K562 (cell line): ENCODE measurements around the gene SNRPB. TPM values are rescaled to one million over a fixed set of nuclear protein-coding genes. Genes with fewer than 3 reads are reported as not detected.

Experiments
- ARID4B ChIP-seq: sonication (generic); formaldehyde crosslinking; IDR thresholded peaks from 2 replicates; pipeline ENCODE4 v1.8.0; 2022; ENCODE audit warnings: mild to moderate bottlenecking, missing genetic modification reagents
- CTCFL ChIP-seq: IDR thresholded peaks from 2 replicates; pipeline ENCODE4 v1.6.1; 2011; ENCODE audit warnings: borderline replicate concordance, low read depth, mild to moderate bottlenecking, moderate library complexity, low read length; ENCODE audit not compliant: insufficient read depth, poor library complexity, severe bottlenecking
- DIDO1 ChIP-seq: fragments of 450-650 bp; IDR thresholded peaks from 2 replicates; pipeline ENCODE4 v1.6.1; 2016; ENCODE audit warnings: low read depth, missing biosample characterization, missing genetic modification characterization
- ID3 ChIP-seq, 2 experiments: fragments of 250-450 bp in 1 of 2; fragments of 450-650 bp in 1 of 2; sonication (Bioruptor Pico) in 1 of 2; IDR thresholded peaks; 2 replicates each; pipeline versions ENCODE4 v1.6.1 to v1.8.0; 2016 to 2021; ENCODE audit warnings: mild to moderate bottlenecking in 2 of 2, moderate library complexity in 2 of 2, missing compliant biosample characterization in 1 of 2, missing genetic modification characterization in 1 of 2
- IFI16 ChIP-seq: fragments of 250-450 bp; sonication (Bioruptor Pico); IDR thresholded peaks from 2 replicates; pipeline ENCODE4 v2.1.2; 2022; ENCODE audit warnings: mild to moderate bottlenecking, inconsistent platforms
- ILF3 ChIP-seq: fragments of 450-650 bp; IDR thresholded peaks from 2 replicates; pipeline ENCODE4 v1.6.1; 2018; ENCODE audit warnings: antibody characterized with exemption, mild to moderate bottlenecking, moderate library complexity, borderline replicate concordance
- MTA1 ChIP-seq: fragments of 450-650 bp; IDR thresholded peaks from 2 replicates; pipeline ENCODE4 v1.6.1; 2017; ENCODE audit warnings: borderline replicate concordance
- NCOA6 ChIP-seq: fragments of 450-650 bp; IDR thresholded peaks from 2 replicates; pipeline ENCODE4 v1.6.1; 2017; ENCODE audit warnings: mild to moderate bottlenecking
- NR0B1 ChIP-seq: fragments of 450-650 bp; IDR thresholded peaks from one replicate; pipeline ENCODE4 v1.6.1; 2018; ENCODE audit warnings: mild to moderate bottlenecking, moderate library complexity; ENCODE audit not compliant: partially characterized antibody
- PYGO2 ChIP-seq: fragments of 450-650 bp; IDR thresholded peaks from 2 replicates; pipeline ENCODE4 v1.6.1; 2016; ENCODE audit warnings: mild to moderate bottlenecking, missing genetic modification characterization, moderate library complexity, missing compliant biosample characterization
- SAFB ChIP-seq: fragments of 200-400 bp; formaldehyde crosslinking; IDR thresholded peaks from 2 replicates; pipeline ENCODE4 v1.6.1; 2017; ENCODE audit warnings: low read depth, low read length, borderline replicate concordance
- ZC3H8 ChIP-seq: fragments of 450-650 bp; IDR thresholded peaks from 2 replicates; pipeline ENCODE4 v1.6.1; 2017
- ZNF512 ChIP-seq: IDR thresholded peaks from 2 replicates; pipeline ENCODE4 v1.6.1; 2016; ENCODE audit warnings: missing genetic modification characterization, missing compliant biosample characterization
- ZNF695 ChIP-seq: fragments of 450-650 bp; formaldehyde crosslinking; IDR thresholded peaks from 2 replicates; pipeline ENCODE4 v1.4.0; 2020; ENCODE audit warnings: mild to moderate bottlenecking, moderate library complexity
- ZNF77 ChIP-seq: fragments of 250-450 bp; sonication (Bioruptor Pico); IDR thresholded peaks from 2 replicates; pipeline ENCODE4 v1.5.0; 2020
- polyA plus RNA-seq, 8 experiments: library from polyadenylated mRNA; depleted of rRNA in 4 of 8; stranded (reverse) in 5 of 8; unstranded in 3 of 8; fragments of >200 nt; fragmentation: Nextera tagmentation in 2 of 8; fragmentation: Illumina TruSeq in 1 of 8; extraction: Ambion mirVana in 2 of 8; extraction: Trizol in 1 of 8; gene quantifications; 2 replicates each; pipeline versions ENCODE4 v1.2.1 to v1.2.3, GENCODE V29; 2011 to 2014; ENCODE audit warnings: inconsistent platforms in 1 of 8, missing spikeins in 1 of 8
- total RNA-seq, 7 experiments: library from RNA; depleted of rRNA in 6 of 7; stranded (reverse); fragments of >200 nt in 6 of 7; fragmentation: Illumina TruSeq in 2 of 7; extraction: Trizol in 2 of 7; gene quantifications; 2 replicates each; pipeline versions ENCODE4 v1.2.1 to v1.2.3, GENCODE V29; 2011 to 2021; ENCODE audit warnings: low replicate concordance in 1 of 7

The SNRPB gene
- total and polyA plus RNA-seq, 9 of the 15 experiments (the other 6 are each of a cell fraction or from before 2014, with no cell fraction given): 13.1 to 615 (median 266) TPM

- TF ChIP-seq NR0B1 (no peak), ZC3H8 (no peak), DIDO1 (tag) (no peak), ZNF512 (no peak), ZNF695 (CRISPR knock-in tag) (no peak), ZNF77 (no peak), IFI16 (no peak), MTA1 (no peak), PYGO2 (tag) (no peak), CTCFL (no peak), ARID4B (CRISPR knock-in tag) (no peak), SAFB (no peak), NCOA6 (no peak), ILF3 (no peak), ID3 (CRISPR knock-in tag; IDR thresholded peaks at IDR 0.05) (no peak), ID3 (tag; IDR thresholded peaks at IDR 0.05) (no peak)
These were observed 38.3 kb upstream of the SNRPB start, which contains the start of gene ZNF343 (continued) for GRCh38 chr20:2508631-2509467.
